KMS-11 (cell line): Measurements from ENCODE around the gene MOB3B.

Experiments used
- H2AFZ ChIP-seq: fragments of 200-600 bp; sonication (generic); 2 replicates; pipeline ENCODE4 v1.6.1; 2016; ENCODE audit warnings: antibody characterized with exemption, mixed run types, low read depth
- H3K27ac ChIP-seq: fragments of 200-600 bp; sonication (generic); 2 replicates; pipeline ENCODE4 v1.6.1; 2016; ENCODE audit warnings: mild to moderate bottlenecking, mixed run types
- H3K27me3 ChIP-seq: fragments of 200-600 bp; sonication (generic); 2 replicates; pipeline ENCODE4 v1.6.1; 2017; ENCODE audit warnings: mild to moderate bottlenecking, low read depth, mixed run types, moderate library complexity; ENCODE audit not compliant: insufficient read depth
- H3K36me3 ChIP-seq: fragments of 200-600 bp; sonication (generic); 2 replicates; pipeline ENCODE4 v1.6.1; 2017; ENCODE audit warnings: mild to moderate bottlenecking, mixed run types; ENCODE audit not compliant: insufficient read depth
- H3K4me1 ChIP-seq: fragments of 200-600 bp; sonication (generic); 2 replicates; pipeline ENCODE4 v1.6.1; 2016; ENCODE audit warnings: mild to moderate bottlenecking, low read depth, mixed run types; ENCODE audit not compliant: poor library complexity, severe bottlenecking
- H3K4me2 ChIP-seq: fragments of 200-600 bp; sonication (generic); 2 replicates; pipeline ENCODE4 v1.7.0; 2016; ENCODE audit warnings: mild to moderate bottlenecking, mixed run types
- H3K4me3 ChIP-seq: fragments of 200-600 bp; sonication (generic); IDR thresholded peaks from 2 replicates; pipeline ENCODE4 v1.6.1; 2017; ENCODE audit warnings: low read depth, low read length, mixed read lengths; ENCODE audit not compliant: insufficient read depth
- H3K79me2 ChIP-seq: fragments of 200-600 bp; sonication (generic); 2 replicates; pipeline ENCODE4 v1.6.1; 2016; ENCODE audit warnings: low read depth, mixed run types; ENCODE audit not compliant: insufficient read depth
- H3K9ac ChIP-seq: fragments of 200-600 bp; sonication (generic); 2 replicates; pipeline ENCODE4 v1.6.1; 2016; ENCODE audit warnings: mild to moderate bottlenecking, mixed run types
- H4K20me1 ChIP-seq: fragments of 200-600 bp; sonication (generic); 2 replicates; pipeline ENCODE4 v1.6.1; 2016; ENCODE audit warnings: mild to moderate bottlenecking, mixed run types; ENCODE audit not compliant: insufficient read depth
- TF ChIP-seq, protein P1 (sequence below): fragments of 200-600 bp; sonication (generic); conservative IDR thresholded peaks from 2 replicates; pipeline ENCODE4 v1.6.1; 2017; ENCODE audit warnings: low read depth, mild to moderate bottlenecking, antibody characterized with exemption, low read length, moderate library complexity, mixed read lengths

The MOB3B gene

GRCh38 chr9:27445688-27446087, 83.9 kb downstream of the MOB3B start:
- Histone ChIP-seq H4K20me1 (no peaks in the 10 kb centered on the region), H3K79me2 (no peaks in the 10 kb centered on the region), H3K27me3 (no peaks in the 10 kb centered on the region), H3K4me3 (no peak overlapping the region), H3K36me3 (no peaks in the 10 kb centered on the region), H3K27ac (no peak overlapping the region), H3K4me2 (no peak overlapping the region), H3K9ac (no peak overlapping the region), H3K4me1 (no peaks in the 10 kb centered on the region), H2AFZ (no peak overlapping the region)
- TF ChIP-seq, protein P1, sequence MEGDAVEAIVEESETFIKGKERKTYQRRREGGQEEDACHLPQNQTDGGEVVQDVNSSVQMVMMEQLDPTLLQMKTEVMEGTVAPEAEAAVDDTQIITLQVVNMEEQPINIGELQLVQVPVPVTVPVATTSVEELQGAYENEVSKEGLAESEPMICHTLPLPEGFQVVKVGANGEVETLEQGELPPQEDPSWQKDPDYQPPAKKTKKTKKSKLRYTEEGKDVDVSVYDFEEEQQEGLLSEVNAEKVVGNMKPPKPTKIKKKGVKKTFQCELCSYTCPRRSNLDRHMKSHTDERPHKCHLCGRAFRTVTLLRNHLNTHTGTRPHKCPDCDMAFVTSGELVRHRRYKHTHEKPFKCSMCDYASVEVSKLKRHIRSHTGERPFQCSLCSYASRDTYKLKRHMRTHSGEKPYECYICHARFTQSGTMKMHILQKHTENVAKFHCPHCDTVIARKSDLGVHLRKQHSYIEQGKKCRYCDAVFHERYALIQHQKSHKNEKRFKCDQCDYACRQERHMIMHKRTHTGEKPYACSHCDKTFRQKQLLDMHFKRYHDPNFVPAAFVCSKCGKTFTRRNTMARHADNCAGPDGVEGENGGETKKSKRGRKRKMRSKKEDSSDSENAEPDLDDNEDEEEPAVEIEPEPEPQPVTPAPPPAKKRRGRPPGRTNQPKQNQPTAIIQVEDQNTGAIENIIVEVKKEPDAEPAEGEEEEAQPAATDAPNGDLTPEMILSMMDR, result no peak

- Histone ChIP-seq H3K4me2 (no peak overlapping the region), H3K27me3 (no peaks in the 10 kb centered on the region), H3K36me3 (no peaks in the 10 kb centered on the region), H3K79me2 (no peaks in the 10 kb centered on the region), H4K20me1 (no peaks in the 10 kb centered on the region), H3K4me1 (no peaks in the 10 kb centered on the region), H3K27ac (no peak overlapping the region), H3K9ac (no peak overlapping the region), H3K4me3 (no peak overlapping the region), H2AFZ (no peak overlapping the region)
- TF ChIP-seq, protein P1, result no peak
Observed at GRCh38 chr9:27445057-27445595, 84.5 kb downstream of the MOB3B start.

DNA sequence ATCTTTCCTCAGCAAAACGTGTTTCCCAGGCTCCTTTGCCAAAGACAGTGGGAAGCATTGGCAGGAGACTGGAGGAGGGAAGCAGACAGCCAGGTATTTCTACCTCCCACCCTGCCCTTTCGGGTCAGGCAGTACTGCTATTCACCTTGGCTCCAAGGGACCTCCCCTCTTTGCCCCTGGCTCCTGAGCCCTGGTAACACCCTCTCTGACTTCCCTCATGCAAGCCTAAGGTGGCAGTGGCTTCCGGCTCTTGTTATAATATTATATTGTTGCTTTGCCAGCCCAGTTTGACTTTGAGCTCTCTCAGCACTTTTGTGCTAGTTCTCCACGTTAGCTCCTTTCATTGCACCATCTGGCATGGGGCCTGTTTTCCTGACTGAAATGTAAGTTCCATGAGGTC, 87.2 kb downstream of the MOB3B start:
- Histone ChIP-seq H3K9ac (no peak overlapping the region), H3K4me1 (no peaks in the 10 kb centered on the region), H3K27ac (no peak overlapping the region), H3K4me2 (no peak overlapping the region), H3K36me3 (no peaks in the 10 kb centered on the region), H3K4me3 (no peak overlapping the region), H2AFZ (no peak overlapping the region), H3K79me2 (no peaks in the 10 kb centered on the region), H3K27me3 (no peaks in the 10 kb centered on the region), H4K20me1 (no peaks in the 10 kb centered on the region)
- TF ChIP-seq, protein P1, result no peak

DNA sequence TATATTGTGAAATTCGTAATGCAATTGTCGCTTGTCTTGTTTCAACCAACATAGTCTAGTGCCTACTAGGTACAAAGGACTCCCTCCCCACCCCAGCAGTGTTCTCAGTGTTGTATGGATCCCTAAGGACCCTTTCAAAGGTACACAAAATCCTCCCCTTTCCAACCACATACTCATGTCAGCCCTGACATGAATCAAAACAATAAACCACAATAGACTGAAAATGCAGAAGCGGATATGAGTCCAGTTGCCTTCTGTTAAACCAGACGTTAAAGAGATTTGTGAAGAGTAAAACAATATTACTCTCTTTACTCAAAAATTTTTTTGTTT, 87.9 kb downstream of the MOB3B start:
- H3K79me2 ChIP-seq, result no peaks in the 10 kb centered on the region
- no peaks in the 10 kb centered on the region for H3K36me3 ChIP-seq
- no peaks in the 10 kb centered on the region for H3K4me1 ChIP-seq
- H3K27me3 ChIP-seq, result no peaks in the 10 kb centered on the region
- no peak overlapping the region for H3K9ac ChIP-seq
- TF ChIP-seq, protein P1, result no peak
- H3K4me3 ChIP-seq, result no peak overlapping the region
- no peak overlapping the region for H3K4me2 ChIP-seq
- H3K27ac ChIP-seq, result no peak overlapping the region
- H2AFZ ChIP-seq, result no peak overlapping the region
- H4K20me1 ChIP-seq, result no peaks in the 10 kb centered on the region
